Measurements from ENCODE around the gene PCDHA13.
"Not testable (repeated sequence)": the region's sequence is repeated elsewhere in the genome, so short reads cannot be mapped to it uniquely, and the experiment has no call there.

Gene PCDHA13, protein sequence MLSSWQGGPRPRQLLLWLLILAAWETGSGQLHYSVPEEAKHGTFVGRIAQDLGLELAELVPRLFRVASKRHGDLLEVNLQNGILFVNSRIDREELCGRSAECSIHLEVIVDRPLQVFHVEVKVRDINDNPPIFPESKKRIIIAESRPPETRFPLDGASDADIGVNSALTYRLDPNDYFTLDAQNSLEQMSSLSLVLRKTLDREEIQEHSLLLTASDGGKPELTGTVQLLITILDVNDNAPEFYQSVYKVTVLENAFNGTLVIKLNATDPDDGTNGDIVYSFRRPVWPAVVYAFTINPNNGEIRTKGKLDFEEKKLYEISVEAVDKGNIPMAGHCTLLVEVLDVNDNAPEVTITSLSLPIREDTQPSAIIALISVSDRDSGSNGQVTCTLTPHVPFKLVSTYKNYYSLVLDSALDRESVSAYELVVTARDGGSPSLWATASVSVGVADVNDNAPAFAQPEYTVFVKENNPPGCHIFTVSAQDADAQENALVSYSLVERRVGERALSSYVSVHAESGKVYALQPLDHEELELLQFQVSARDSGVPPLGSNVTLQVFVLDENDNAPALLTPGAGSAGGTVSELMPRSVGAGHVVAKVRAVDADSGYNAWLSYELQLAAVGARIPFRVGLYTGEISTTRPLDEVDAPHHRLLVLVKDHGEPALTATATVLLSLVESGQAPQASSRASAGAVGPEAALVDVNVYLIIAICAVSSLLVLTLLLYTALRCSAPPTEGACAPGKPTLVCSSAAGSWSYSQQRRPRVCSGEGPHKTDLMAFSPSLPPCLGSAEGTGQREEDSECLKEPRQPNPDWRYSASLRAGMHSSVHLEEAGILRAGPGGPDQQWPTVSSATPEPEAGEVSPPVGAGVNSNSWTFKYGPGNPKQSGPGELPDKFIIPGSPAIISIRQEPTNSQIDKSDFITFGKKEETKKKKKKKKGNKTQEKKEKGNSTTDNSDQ

DNA sequence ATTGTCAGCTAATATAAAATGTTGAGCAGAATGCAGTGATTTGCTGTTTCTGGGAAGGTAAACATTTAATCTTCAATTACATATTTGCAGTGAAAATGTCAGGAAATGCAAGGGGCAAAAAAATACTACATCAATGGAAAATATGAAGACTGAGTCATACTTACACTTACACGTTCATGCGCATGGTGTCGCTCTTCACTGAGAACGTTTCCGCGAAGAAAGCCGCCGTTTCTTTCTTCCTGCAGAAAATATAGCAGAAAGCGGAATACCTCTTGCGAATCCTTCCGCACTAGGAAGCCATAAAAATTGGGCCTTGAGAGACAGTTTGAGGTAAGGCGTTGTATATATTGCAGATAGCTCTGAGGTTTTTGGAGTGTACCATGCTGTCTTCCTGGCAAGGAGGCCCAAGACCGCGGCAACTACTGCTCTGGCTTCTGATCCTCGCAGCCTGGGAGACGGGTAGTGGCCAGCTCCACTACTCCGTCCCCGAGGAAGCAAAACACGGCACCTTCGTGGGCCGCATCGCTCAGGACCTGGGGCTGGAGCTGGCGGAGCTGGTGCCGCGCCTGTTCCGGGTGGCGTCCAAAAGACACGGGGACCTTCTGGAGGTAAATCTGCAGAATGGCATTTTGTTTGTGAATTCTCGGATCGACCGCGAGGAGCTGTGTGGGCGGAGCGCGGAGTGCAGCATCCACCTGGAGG is at the start of gene PCDHA13:
PCDHA13 (plus strand) TSS at position 236 of the 702 bp plus-strand sequence; CDS start at position 381, 145 bp downstream.
- no peak for DNase-seq

DNA sequence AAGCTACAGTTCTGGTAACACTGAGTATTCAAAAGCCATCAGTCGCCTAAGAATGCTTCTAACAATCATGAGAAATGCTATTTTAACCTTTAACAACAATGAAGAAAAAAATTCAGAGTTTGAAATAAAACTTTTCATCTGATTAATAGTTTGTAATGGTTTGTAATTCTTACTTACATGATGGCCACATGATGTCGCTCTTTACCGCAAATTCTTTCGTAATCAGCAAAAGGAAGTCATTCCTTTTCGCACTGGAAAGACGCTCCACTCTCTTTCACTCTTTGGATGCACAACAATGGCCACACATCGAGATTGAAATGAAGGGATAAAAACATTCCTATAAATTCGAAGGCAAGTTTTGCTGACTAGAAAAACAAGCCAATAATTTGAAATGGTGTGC is 47.9 kb upstream of the PCDHA13 start, which contains the start of gene PCDHA7:
PCDHA7 (plus strand) TSS at position 277 of the 400 bp plus-strand sequence; CDS start at position 392, 115 bp downstream.
- no peak for DNase-seq

DNA sequence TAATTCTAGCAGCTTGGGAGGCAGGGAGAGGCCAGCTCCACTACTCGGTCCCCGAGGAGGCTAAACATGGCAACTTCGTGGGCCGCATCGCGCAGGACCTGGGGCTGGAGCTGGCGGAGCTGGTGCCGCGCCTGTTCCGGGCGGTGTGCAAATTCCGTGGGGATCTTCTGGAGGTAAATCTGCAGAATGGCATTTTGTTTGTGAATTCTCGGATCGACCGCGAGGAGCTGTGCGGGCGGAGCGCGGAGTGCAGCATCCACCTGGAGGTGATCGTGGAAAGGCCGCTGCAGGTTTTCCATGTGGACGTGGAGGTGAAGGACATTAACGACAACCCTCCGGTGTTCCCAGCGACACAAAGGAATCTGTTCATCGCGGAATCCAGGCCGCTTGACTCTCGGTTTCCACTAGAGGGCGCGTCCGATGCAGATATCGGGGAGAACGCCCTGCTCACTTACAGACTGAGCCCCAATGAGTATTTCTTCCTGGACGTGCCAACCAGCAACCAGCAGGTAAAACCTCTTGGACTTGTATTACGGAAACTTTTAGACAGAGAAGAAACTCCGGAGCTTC is 47.4 kb upstream of the PCDHA13 start:
- not testable (repeated sequence) for DNase-seq

DNA sequence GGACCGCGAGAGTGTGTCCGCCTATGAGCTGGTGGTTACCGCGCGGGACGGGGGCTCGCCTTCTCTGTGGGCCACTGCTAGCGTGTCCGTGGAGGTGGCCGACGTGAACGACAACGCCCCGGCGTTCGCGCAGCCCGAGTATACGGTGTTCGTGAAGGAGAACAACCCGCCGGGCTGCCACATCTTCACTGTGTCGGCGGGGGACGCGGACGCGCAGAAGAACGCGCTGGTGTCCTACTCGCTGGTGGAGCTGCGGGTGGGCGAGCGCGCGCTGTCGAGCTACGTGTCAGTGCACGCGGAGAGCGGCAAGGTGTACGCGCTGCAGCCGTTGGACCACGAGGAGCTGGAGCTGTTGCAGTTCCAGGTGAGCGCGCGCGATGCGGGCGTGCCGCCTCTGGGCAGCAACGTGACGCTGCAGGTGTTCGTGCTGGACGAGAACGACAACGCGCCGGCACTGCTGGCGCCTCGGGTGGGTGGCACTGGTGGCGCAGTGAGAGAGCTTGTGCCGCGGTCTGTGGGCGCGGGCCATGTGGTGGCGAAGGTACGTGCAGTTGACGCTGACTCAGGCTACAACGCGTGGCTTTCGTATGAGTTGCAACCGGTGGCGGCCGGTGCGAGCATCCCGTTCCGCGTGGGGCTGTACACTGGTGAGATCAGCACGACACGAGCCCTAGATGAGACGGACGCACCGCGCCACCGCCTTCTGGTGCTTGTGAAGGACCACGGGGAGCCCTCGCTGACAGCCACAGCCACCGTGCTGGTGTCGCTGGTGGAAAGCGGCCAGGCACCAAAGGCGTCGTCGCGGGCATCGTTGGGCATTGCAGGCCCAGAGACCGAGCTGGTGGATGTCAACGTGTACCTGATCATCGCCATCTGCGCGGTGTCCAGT is 46.1 kb upstream of the PCDHA13 start:
- no peak for DNase-seq

DNA sequence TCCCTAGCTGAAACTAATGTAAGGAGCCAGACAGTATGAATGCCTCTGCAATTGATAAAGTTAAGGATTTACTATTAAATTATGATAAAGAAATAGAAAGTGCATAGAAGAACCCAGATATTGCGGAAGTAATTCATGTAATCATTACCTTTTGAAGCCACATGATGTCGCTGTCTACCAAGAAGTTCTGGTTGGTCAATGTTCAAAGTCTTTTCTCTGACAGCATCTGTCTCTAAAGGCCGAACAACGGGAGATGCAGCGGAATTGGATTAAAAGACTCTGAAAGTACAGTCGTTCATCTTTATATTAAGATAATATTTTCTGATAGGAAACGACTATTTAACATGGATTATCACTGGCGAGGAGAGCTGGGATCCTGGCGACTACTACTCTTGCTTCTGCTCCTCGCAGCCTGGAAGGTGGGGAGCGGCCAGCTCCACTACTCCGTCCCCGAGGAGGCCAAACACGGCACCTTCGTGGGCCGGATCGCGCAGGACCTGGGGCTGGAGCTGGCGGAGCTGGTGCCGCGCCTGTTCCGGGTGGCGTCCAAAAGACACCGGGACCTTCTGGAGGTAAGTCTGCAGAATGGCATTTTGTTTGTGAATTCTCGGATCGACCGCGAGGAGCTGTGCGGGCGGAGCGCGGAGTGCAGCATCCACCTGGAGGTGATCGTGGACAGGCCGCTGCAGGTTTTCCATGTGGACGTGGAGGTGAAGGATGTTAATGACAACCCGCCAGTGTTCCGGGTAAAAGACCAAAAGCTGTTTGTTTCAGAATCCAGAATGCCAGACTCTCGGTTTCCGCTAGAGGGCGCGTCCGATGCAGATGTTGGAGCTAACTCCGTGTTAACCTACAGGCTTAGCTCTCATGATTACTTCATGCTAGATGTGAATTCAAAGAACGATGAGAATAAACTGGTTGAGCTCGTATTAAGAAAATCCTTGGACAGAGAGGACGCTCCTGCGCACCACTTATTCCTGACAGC is 40.7 kb upstream of the PCDHA13 start, which contains the start of gene PCDHA8:
PCDHA8 (plus strand) TSS at position 210 of the 985 bp plus-strand sequence; CDS start at position 345, 135 bp downstream.
- DNase-seq, result no peak

DNA sequence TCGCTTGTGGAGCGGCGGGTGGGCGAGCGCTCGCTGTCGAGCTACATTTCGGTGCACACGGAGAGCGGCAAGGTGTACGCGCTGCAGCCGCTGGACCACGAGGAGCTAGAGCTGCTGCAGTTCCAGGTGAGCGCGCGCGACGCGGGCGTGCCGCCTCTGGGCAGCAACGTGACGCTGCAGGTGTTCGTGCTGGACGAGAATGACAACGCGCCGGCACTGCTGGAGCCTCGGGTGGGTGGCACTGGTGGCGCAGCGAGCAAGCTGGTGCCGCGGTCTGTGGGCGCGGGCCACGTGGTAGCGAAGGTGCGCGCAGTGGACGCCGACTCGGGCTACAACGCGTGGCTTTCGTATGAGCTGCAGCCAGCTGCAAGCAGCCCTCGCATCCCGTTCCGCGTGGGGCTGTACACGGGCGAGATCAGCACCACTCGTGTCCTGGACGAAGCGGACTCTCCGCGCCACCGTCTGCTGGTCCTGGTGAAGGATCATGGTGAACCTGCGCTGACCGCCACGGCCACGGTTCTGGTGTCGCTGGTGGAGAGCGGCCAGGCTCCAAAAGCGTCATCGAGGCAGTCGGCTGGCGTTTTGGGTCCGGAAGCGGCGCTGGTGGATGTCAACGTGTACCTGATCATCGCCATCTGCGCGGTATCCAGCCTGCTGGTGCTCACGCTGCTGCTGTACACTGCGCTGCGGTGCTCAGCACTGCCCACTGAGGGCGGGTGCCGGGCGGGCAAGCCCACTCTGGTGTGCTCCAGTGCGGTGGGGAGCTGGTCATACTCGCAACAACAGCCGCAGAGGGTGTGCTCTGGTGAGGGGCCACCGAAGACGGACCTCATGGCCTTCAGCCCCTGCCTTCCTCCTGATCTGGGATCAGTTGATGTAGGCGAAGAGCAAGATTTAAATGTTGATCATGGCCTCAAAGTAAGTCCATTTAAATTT is 38.9 kb upstream of the PCDHA13 start:
- no peak for DNase-seq

DNA sequence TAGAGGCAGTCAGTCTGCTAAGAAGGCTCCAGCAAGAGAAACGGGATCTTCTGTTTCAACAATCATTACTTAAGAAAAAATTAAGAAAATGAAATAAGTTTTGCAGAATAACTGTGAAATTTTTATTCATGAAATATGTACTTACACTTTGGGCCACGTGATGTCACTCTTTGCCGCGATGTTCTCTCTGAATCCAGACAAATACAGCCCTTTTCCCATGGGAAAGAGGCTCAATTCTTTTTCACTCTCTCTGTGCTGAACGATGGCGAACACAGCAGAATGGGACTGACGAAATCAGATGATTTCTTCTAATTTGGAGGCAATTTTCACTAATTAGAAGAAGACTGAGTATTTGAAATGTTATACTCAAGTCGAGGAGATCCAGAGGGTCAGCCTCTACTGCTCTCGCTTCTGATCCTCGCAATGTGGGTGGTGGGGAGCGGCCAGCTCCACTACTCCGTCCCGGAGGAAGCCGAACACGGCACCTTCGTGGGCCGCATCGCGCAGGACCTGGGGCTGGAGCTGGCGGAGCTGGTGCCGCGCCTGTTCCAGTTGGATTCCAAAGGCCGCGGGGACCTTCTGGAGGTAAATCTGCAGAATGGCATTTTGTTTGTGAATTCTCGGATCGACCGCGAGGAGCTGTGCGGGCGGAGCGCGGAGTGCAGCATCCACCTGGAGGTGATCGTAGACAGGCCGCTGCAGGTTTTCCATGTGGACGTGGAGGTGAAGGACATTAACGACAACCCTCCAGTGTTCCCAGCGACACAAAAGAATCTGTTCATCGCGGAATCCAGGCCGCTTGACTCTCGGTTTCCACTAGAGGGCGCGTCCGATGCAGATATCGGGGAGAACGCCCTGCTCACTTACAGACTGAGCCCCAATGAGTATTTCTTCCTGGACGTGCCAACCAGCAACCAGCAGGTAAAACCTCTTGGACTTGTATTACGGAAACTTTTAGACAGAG is 33.5 kb upstream of the PCDHA13 start, which contains the start of gene PCDHA9:
PCDHA9 (plus strand) TSS at position 244 of the 964 bp plus-strand sequence; CDS start at position 358, 114 bp downstream.
- not testable (repeated sequence) for DNase-seq

DNA sequence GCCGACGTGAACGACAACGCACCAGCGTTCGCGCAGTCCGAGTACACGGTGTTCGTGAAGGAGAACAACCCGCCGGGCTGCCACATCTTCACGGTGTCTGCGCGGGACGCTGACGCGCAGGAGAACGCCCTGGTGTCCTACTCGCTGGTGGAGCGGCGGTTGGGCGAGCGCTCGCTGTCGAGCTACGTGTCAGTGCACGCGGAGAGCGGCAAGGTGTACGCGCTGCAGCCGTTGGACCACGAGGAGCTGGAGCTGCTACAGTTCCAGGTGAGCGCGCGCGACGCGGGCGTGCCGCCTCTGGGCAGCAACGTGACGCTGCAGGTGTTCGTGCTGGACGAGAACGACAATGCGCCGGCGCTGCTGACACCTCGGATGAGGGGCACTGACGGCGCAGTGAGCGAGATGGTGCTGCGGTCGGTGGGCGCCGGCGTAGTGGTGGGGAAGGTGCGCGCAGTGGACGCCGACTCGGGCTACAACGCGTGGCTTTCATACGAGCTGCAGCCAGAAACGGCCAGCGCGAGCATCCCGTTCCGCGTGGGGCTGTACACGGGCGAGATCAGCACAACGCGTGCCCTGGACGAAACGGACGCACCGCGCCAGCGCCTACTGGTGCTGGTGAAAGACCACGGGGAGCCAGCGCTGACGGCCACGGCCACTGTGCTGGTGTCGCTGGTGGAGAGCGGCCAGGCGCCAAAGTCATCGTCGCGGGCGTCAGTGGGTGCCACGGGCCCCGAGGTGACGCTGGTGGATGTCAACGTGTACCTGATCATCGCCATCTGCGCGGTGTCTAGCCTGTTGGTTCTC is 31.9 kb upstream of the PCDHA13 start:
- DNase-seq, result not testable (repeated sequence)

DNA sequence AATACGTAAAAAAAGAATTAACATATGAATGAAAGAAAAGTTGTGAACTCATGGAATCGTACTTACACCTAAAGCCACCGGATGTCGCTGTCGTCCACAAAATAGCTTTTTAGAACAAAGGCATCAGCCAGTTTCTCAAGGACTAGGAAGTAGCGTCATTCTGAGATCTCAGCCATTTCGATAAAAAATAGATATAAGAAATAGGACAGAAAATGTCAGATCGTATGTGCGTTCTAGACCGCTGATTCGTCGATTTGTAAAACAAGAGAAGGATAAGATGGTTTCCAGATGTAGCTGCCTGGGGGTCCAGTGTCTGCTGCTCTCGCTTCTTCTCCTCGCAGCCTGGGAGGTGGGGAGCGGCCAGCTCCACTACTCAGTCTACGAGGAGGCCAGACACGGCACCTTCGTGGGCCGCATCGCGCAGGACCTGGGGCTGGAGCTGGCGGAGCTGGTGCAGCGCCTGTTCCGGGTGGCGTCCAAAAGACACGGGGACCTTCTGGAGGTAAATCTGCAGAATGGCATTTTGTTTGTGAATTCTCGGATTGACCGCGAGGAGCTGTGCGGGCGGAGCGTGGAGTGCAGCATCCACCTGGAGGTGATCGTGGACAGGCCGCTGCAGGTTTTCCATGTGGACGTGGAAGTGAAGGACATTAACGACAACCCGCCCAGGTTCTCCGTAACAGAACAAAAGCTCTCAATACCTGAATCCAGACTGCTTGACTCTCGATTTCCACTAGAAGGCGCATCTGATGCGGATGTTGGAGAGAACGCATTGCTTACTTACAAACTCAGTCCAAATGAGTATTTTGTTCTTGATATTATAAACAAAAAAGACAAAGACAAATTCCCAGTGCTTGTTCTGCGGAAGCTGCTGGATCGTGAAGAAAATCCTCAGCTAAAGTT is 25.9 kb upstream of the PCDHA13 start, which contains the start of gene PCDHA10:
PCDHA10 (plus strand) TSS at position 126 of the 903 bp plus-strand sequence; CDS start at position 278, 152 bp downstream.
- no peak for DNase-seq

DNA sequence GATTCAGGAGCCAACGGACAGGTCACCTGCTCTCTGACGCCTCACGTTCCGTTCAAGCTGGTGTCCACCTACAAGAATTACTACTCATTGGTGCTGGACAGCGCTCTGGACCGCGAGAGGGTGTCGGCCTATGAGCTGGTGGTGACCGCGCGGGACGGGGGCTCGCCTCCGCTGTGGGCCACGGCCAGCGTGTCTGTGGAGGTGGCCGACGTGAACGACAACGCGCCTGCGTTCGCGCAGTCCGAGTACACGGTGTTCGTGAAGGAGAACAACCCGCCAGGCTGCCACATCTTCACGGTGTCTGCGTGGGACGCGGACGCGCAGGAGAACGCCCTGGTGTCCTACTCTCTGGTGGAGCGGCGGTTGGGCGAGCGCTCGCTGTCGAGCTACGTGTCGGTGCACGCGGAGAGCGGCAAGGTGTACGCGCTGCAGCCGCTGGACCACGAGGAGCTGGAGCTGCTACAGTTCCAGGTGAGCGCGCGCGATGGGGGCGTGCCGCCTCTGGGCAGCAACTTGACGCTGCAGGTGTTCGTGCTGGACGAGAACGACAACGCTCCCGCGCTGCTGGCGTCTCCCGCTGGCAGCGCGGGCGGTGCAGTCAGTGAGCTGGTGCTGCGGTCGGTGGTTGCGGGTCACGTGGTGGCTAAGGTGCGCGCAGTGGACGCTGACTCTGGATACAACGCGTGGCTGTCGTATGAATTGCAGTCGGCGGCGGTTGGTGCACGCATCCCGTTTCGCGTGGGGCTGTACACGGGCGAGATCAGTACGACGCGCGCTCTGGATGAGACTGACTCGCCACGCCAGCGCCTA is 24.5 kb upstream of the PCDHA13 start:
- no peak for DNase-seq

DNA sequence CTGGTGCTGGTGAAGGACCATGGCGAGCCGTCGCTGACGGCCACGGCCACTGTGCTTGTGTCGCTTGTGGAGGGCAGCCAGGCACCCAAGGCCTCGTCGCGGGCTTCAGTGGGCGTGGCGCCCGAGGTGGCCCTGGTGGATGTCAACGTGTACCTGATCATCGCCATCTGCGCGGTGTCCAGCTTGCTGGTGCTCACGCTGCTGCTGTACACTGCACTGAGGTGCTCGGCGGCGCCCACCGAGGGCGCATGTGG is 24.0 kb upstream of the PCDHA13 start:
- no peak for DNase-seq

DNA sequence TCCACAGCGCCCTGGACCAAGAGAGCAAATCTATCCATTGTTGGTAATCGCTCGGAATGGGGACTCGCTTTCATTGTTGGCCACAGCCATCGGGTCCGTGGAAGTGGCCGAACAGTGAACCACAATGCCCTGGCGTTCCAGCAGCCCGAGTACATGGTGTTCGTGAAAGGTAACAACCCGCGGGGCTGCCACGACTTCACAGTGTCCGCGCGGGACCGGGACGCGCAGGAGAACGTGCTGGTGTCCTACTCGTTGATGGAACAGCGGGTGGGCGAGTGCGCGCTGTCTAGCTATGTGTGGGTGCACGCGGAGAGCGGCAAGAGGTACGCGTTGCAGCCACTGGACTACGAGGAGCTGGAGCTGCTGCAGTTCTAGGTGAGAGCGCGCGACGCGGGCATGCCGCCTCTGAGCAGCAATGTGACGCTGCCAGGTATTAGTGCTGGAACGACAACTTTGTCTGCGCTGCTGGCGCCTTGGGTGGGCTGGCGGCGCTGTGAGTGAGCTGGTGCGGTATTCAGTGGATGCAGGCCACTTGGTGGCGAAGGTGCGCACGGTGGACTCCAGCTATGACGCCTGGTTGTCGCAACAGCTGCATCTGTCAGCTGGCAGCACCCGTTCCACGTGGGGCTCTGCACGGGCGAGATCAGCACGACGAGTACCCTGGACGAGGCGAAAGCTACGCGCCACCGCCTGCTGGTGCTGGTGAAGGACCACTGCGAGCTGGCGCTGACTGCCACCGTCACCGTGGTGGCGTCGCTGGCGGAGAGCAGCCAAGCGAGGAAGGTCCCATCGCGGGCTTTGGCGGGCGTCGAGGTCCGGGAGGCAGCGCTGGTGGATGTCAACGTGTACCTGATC is 19.3 kb upstream of the PCDHA13 start:
- DNase-seq, result no peak

DNA sequence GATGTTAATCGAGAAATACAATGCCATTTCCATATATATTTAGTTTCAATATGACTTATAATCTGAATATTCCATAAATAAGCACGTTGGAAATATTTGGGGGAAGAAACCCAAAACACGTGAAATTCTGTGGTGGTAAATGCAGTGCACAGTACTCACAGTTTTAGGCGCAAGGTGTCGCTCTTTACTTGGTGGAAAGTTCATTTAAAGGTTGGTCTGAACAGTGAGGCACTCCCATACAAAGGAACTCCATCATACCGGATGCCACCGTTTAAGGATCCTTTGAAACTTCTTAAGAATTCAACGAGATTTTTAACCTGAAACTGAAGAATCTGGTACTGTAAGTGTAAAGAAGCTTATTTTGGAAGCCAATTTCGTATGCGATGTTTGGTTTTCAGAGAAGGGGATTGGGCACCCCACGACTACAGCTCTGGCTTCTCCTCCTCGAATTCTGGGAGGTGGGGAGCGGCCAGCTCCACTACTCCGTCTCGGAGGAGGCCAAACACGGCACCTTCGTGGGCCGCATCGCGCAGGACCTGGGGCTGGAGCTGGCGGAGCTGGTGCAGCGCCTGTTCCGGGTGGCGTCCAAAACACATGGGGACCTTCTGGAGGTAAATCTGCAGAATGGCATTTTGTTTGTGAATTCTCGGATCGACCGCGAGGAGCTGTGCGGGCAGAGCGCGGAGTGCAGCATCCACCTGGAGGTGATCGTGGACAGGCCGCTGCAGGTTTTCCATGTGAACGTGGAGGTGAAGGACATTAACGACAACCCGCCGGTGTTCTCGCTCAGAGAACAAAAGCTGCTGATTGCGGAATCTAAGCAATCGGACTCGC is 13.0 kb upstream of the PCDHA13 start, which contains the start of gene PCDHA11:
PCDHA11 (plus strand) TSS at position 237 of the 834 bp plus-strand sequence; CDS start at position 384, 147 bp downstream.
- DNase-seq, result no peak

Data from right forelimb (tissue), 1 donor.